Measurements from ENCODE around the gene LRRTM4. TPM values are rescaled to one million over a fixed set of nuclear protein-coding genes. Genes with fewer than 3 reads are reported as not detected.
A peak's percentile ranks its signal among the peaks of the same experiment; 100 is the strongest.

Gene LRRTM4
- total RNA-seq, 1 experiment from 2014 or later: 9.4 TPM

DNA sequence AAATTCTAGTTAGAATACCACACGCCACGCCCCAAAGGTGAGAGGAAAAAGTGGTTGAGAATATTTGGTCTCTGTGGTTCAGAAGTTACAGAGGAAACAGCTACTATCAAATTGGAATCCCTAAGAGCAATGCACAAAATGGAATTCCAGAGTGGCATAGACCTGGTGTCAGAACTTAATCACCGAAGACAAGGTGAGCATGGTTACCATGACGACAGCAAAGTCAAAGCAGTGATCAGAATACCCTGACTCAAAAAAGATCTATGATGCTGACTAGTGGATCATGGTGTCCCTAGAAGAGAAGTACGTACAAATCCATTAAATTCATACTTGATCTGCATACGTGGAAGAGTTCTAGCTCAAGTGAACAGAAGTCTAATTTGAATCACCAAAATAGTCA lies 14.5 kb downstream of the LRRTM4 start:
- POLR2A ChIA-PET: no interaction called here

DNA sequence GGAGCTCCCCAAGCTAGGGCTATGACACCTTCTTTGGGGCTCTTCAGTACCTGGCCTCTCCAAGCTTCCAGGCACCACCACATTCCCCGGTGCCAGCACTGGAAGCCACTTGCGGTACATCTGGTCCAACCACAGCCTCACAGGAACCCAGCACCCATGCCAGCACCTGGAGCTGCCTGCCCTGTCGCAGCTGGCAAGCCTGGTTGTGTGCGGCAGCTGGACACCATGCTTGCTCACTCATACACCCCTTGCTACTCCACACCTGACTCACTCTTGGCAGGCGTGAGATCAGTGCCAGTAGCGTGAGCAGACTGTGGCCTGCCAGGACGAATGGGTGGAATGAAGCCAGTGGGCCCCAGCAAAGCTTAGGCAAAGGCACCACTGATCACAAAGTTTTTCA lies 34.0 kb downstream of the LRRTM4 start:
- H3K4me1 Mint-ChIP-seq: peaks cover 8% of the 10 kb centered on the region
- no peak overlapping the region for H3K4me3 Mint-ChIP-seq
- H3K36me3 Mint-ChIP-seq: no peaks in the 10 kb centered on the region
- ChIA-PET CTCF (no interaction called here), POLR2A (no interaction called here)
- H3K9me3 Mint-ChIP-seq: peaks cover 7% of the 10 kb centered on the region; the same call in 1 of the 2 replicates
- no peaks in the 10 kb centered on the region for H3K27me3 Mint-ChIP-seq (ENCODE audit: low read depth)
- ATAC-seq: no peak
- DNase-seq (ENCODE audit: low spot score): no peak
- H3K27ac Mint-ChIP-seq: no peak overlapping the region
- TF ChIP-seq ZNF121 (CRISPR knock-in tag; IDR thresholded peaks at IDR 0.05): no peak
- TF ChIP-seq, protein P1, sequence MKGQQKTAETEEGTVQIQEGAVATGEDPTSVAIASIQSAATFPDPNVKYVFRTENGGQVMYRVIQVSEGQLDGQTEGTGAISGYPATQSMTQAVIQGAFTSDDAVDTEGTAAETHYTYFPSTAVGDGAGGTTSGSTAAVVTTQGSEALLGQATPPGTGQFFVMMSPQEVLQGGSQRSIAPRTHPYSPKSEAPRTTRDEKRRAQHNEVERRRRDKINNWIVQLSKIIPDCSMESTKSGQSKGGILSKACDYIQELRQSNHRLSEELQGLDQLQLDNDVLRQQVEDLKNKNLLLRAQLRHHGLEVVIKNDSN (CRISPR knock-in tag; IDR thresholded peaks at IDR 0.05): no peak
- TF ChIP-seq ETV6 (CRISPR knock-in tag; IDR thresholded peaks at IDR 0.05): no peak
- no peak for TF ChIP-seq MXD4 (CRISPR knock-in tag; IDR thresholded peaks at IDR 0.05; ENCODE audit: borderline replicate concordance)
- TF ChIP-seq EMX1 (CRISPR knock-in tag; IDR thresholded peaks at IDR 0.05): no peak
- TF ChIP-seq TCF7 (CRISPR knock-in tag; IDR thresholded peaks at IDR 0.05; ENCODE audit: low read depth): no peak

More for the DNA sequence above, 14.5 kb downstream of the LRRTM4 start:
- H3K27ac Mint-ChIP-seq: peak overlapping the region; percentile 24; the same call in 1 of the 2 replicates
- ATAC-seq: peak; percentile 57
- H3K9me3 Mint-ChIP-seq: no peaks in the 10 kb centered on the region
- H3K36me3 Mint-ChIP-seq: no peaks in the 10 kb centered on the region
- CTCF ChIA-PET: no interaction called here
- peaks cover 25% of the 10 kb centered on the region for H3K4me1 Mint-ChIP-seq
- no peaks in the 10 kb centered on the region for H3K27me3 Mint-ChIP-seq (ENCODE audit: low read depth)
- TF ChIP-seq, protein P2, sequence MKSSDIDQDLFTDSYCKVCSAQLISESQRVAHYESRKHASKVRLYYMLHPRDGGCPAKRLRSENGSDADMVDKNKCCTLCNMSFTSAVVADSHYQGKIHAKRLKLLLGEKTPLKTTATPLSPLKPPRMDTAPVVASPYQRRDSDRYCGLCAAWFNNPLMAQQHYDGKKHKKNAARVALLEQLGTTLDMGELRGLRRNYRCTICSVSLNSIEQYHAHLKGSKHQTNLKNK (CRISPR knock-in tag; IDR thresholded peaks at IDR 0.05): no peak
- TF ChIP-seq, protein P3, sequence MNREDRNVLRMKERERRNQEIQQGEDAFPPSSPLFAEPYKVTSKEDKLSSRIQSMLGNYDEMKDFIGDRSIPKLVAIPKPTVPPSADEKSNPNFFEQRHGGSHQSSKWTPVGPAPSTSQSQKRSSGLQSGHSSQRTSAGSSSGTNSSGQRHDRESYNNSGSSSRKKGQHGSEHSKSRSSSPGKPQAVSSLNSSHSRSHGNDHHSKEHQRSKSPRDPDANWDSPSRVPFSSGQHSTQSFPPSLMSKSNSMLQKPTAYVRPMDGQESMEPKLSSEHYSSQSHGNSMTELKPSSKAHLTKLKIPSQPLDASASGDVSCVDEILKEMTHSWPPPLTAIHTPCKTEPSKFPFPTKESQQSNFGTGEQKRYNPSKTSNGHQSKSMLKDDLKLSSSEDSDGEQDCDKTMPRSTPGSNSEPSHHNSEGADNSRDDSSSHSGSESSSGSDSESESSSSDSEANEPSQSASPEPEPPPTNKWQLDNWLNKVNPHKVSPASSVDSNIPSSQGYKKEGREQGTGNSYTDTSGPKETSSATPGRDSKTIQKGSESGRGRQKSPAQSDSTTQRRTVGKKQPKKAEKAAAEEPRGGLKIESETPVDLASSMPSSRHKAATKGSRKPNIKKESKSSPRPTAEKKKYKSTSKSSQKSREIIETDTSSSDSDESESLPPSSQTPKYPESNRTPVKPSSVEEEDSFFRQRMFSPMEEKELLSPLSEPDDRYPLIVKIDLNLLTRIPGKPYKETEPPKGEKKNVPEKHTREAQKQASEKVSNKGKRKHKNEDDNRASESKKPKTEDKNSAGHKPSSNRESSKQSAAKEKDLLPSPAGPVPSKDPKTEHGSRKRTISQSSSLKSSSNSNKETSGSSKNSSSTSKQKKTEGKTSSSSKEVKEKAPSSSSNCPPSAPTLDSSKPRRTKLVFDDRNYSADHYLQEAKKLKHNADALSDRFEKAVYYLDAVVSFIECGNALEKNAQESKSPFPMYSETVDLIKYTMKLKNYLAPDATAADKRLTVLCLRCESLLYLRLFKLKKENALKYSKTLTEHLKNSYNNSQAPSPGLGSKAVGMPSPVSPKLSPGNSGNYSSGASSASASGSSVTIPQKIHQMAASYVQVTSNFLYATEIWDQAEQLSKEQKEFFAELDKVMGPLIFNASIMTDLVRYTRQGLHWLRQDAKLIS (CRISPR knock-in tag; IDR thresholded peaks at IDR 0.05; ENCODE audit: borderline replicate concordance): no peak
- TF ChIP-seq ZNF423 (CRISPR knock-in tag; IDR thresholded peaks at IDR 0.05): no peak
- TF ChIP-seq, protein P4, sequence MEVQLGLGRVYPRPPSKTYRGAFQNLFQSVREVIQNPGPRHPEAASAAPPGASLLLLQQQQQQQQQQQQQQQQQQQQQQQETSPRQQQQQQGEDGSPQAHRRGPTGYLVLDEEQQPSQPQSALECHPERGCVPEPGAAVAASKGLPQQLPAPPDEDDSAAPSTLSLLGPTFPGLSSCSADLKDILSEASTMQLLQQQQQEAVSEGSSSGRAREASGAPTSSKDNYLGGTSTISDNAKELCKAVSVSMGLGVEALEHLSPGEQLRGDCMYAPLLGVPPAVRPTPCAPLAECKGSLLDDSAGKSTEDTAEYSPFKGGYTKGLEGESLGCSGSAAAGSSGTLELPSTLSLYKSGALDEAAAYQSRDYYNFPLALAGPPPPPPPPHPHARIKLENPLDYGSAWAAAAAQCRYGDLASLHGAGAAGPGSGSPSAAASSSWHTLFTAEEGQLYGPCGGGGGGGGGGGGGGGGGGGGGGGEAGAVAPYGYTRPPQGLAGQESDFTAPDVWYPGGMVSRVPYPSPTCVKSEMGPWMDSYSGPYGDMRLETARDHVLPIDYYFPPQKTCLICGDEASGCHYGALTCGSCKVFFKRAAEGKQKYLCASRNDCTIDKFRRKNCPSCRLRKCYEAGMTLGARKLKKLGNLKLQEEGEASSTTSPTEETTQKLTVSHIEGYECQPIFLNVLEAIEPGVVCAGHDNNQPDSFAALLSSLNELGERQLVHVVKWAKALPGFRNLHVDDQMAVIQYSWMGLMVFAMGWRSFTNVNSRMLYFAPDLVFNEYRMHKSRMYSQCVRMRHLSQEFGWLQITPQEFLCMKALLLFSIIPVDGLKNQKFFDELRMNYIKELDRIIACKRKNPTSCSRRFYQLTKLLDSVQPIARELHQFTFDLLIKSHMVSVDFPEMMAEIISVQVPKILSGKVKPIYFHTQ (CRISPR knock-in tag; IDR thresholded peaks at IDR 0.05): no peak
- TF ChIP-seq, protein P5, sequence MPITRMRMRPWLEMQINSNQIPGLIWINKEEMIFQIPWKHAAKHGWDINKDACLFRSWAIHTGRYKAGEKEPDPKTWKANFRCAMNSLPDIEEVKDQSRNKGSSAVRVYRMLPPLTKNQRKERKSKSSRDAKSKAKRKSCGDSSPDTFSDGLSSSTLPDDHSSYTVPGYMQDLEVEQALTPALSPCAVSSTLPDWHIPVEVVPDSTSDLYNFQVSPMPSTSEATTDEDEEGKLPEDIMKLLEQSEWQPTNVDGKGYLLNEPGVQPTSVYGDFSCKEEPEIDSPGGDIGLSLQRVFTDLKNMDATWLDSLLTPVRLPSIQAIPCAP (CRISPR knock-in tag; IDR thresholded peaks at IDR 0.05): no peak
- no peak for DNase-seq (ENCODE audit: low spot score)
- H3K4me3 Mint-ChIP-seq: no peak overlapping the region

DNA sequence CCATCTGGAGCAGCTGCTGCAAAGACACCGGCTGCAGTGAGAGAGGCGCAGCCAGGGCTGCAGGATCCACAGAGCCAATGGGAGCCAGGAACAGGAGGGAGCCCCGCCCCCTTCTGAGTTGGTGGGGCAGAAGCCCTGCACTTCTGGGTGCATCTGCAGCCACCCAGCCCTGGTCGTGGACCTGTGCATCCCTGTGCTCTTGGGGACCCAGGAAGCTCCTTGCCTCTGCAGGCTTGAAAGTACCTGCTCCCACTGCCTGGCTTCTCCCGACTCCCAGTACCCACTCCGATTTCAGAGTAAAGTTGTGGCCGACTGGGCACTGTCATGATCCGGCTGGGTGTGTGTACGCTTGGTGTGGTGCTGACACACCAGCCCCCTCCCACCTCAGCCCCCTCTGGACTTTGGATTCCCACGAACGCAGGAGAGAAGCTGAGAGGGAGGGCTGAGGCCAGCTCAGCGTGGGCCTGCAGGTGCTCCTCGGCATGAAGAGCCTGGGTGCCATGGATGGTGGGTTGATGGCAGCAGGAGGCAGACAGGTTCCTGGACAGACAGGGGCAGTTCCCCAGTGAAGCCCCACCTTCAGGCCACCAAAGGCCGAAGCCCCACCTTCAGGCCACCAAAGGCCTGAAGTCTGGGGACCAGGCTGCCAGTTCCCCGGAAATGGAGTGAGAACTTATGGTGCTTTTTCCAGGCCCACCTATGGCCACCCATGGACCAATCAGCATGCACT lies 34.9 kb downstream of the LRRTM4 start:
- POLR2A ChIA-PET: no interaction called here
- peak; percentile 16 for DNase-seq (ENCODE audit: low spot score)
- CTCF ChIA-PET: no interaction called here
- Mint-ChIP-seq H3K36me3 (no peaks in the 10 kb centered on the region), H3K9me3 (peaks cover 7% of the 10 kb centered on the region; the same call in 1 of the 2 replicates), H3K4me1 (peaks cover 8% of the 10 kb centered on the region), H3K4me3 (no peak overlapping the region), H3K27ac (no peak overlapping the region), H3K27me3 (ENCODE audit: low read depth) (no peaks in the 10 kb centered on the region)
- peak; percentile 80 for ATAC-seq
- TF ChIP-seq, protein P5 (CRISPR knock-in tag; IDR thresholded peaks at IDR 0.05): no peak
- TF ChIP-seq ZNF121 (CRISPR knock-in tag; IDR thresholded peaks at IDR 0.05): no peak
- no peak for TF ChIP-seq IRF2 (CRISPR knock-in tag; IDR thresholded peaks at IDR 0.05; ENCODE audit: borderline replicate concordance, low read depth)
- TF ChIP-seq, protein P6, sequence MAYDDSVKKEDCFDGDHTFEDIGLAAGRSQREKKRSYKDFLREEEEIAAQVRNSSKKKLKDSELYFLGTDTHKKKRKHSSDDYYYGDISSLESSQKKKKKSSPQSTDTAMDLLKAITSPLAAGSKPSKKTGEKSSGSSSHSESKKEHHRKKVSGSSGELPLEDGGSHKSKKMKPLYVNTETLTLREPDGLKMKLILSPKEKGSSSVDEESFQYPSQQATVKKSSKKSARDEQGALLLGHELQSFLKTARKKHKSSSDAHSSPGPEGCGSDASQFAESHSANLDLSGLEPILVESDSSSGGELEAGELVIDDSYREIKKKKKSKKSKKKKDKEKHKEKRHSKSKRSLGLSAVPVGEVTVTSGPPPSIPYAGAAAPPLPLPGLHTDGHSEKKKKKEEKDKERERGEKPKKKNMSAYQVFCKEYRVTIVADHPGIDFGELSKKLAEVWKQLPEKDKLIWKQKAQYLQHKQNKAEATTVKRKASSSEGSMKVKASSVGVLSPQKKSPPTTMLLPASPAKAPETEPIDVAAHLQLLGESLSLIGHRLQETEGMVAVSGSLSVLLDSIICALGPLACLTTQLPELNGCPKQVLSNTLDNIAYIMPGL (CRISPR knock-in tag; IDR thresholded peaks at IDR 0.05): no peak
- TF ChIP-seq, protein P7, sequence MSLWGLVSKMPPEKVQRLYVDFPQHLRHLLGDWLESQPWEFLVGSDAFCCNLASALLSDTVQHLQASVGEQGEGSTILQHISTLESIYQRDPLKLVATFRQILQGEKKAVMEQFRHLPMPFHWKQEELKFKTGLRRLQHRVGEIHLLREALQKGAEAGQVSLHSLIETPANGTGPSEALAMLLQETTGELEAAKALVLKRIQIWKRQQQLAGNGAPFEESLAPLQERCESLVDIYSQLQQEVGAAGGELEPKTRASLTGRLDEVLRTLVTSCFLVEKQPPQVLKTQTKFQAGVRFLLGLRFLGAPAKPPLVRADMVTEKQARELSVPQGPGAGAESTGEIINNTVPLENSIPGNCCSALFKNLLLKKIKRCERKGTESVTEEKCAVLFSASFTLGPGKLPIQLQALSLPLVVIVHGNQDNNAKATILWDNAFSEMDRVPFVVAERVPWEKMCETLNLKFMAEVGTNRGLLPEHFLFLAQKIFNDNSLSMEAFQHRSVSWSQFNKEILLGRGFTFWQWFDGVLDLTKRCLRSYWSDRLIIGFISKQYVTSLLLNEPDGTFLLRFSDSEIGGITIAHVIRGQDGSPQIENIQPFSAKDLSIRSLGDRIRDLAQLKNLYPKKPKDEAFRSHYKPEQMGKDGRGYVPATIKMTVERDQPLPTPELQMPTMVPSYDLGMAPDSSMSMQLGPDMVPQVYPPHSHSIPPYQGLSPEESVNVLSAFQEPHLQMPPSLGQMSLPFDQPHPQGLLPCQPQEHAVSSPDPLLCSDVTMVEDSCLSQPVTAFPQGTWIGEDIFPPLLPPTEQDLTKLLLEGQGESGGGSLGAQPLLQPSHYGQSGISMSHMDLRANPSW (CRISPR knock-in tag; conservative IDR thresholded peaks at IDR 0.05; ENCODE audit: low read depth): no peak
- TF ChIP-seq KAT7 (CRISPR knock-in tag; IDR thresholded peaks at IDR 0.05; ENCODE audit: borderline replicate concordance): no peak

Measured in WTC11 (cell line).